Ishikawa (cell line): Measurements from ENCODE around the gene MYO1E.

Experiments
- CEBPB ChIP-seq: IDR thresholded peaks from 2 replicates; pipeline ENCODE4 v1.6.1; 2012
- CREB1 ChIP-seq: IDR thresholded peaks from 2 replicates; pipeline ENCODE4 v1.6.1; 2012; ENCODE audit warnings: low read depth
- EGR1 ChIP-seq: IDR thresholded peaks from 2 replicates; pipeline ENCODE4 v1.6.1; 2012
- EP300 ChIP-seq: IDR thresholded peaks from 2 replicates; pipeline ENCODE4 v1.6.1; 2012; ENCODE audit warnings: borderline replicate concordance
- FOXM1 ChIP-seq: IDR thresholded peaks from 2 replicates; pipeline ENCODE4 v1.6.1; 2012; ENCODE audit warnings: low read depth, borderline replicate concordance
- NFIC ChIP-seq: IDR thresholded peaks from 2 replicates; pipeline ENCODE4 v1.6.1; 2012
- RAD21 ChIP-seq: IDR thresholded peaks from 2 replicates; pipeline ENCODE4 v1.6.1; 2012; ENCODE audit warnings: low read depth
- REST ChIP-seq: IDR thresholded peaks from 2 replicates; pipeline ENCODE4 v1.6.1; 2012; ENCODE audit warnings: low read depth, mild to moderate bottlenecking
- TAF1 ChIP-seq: IDR thresholded peaks from 2 replicates; pipeline ENCODE4 v1.6.1; 2012; ENCODE audit warnings: low read depth, mild to moderate bottlenecking
- TCF12 ChIP-seq: IDR thresholded peaks from 2 replicates; pipeline ENCODE4 v1.6.1; 2012; ENCODE audit warnings: low read depth
- TEAD4 ChIP-seq: IDR thresholded peaks from 2 replicates; pipeline ENCODE4 v1.6.1; 2012
- USF1 ChIP-seq: IDR thresholded peaks from 2 replicates; pipeline ENCODE4 v1.6.1; 2012
- YY1 ChIP-seq: IDR thresholded peaks from 2 replicates; pipeline ENCODE4 v1.6.1; 2012; ENCODE audit warnings: low read depth
- ZBTB7A ChIP-seq: IDR thresholded peaks from 2 replicates; pipeline ENCODE4 v1.6.1; 2012; ENCODE audit warnings: low read depth
- TF ChIP-seq, protein P1 (sequence below): IDR thresholded peaks from 2 replicates; pipeline ENCODE4 v1.6.1; 2012

MYO1E gene

DNA sequence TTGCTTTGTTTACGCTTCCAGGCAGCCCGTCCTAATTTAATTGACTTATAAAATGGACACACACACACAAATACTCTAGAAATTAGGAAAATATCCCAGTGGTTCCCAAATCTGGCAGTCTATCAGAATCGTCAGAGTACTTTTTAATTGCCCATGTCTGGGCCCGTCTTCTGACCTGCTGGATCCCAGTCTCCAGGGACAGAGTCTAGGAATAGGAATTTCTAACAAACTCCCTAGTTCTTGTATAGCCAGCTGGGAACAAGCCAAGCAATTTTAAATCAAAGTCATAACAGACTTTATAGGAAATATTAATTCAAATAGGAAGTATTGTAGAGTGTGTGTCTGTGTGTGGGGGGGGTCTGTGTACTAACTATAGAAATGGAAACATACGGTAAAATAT, 132.6 kb downstream of the MYO1E start:
- TF ChIP-seq EP300 = no peak

DNA sequence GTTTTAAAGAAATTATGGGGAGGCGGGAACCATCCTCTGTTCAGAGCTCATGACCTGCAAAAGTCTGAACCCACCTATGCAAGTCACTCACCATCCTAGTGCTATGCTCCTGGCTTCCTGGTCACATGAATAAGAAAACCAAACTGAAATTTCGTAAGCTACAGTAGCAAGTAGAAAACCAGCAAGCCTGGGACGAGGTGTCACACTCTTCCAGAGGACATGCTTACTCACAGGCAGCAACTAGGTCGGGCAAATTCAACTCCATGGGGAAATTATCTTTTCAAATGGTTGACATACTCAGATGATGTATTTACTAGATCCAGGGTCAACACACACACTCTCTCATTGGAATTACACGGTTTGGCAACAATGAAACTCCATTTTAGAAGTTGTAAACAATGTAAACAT, 134.7 kb downstream of the MYO1E start:
- TF ChIP-seq RAD21 (no peak), TAF1 (no peak), NFIC (no peak), FOXM1 (no peak), CEBPB (no peak), TEAD4 (no peak), EP300 (no peak), USF1 (no peak), REST (no peak), YY1 (no peak), CREB1 (no peak), ZBTB7A (no peak)
- TF ChIP-seq, protein P1, sequence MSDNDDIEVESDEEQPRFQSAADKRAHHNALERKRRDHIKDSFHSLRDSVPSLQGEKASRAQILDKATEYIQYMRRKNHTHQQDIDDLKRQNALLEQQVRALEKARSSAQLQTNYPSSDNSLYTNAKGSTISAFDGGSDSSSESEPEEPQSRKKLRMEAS = no peak

GRCh38 chr15:59237119-59237855, 135.4 kb downstream of the MYO1E start:
- TF ChIP-seq NFIC = no peak
- TF ChIP-seq RAD21 = no peak
- no peak for TF ChIP-seq CREB1
- TF ChIP-seq EGR1 = no peak
- TF ChIP-seq EP300 = no peak
- TF ChIP-seq CEBPB = no peak
- no peak for TF ChIP-seq TEAD4
- TF ChIP-seq FOXM1 = no peak
- TF ChIP-seq USF1 = no peak
- no peak for TF ChIP-seq TCF12
- no peak for TF ChIP-seq YY1
- no peak for TF ChIP-seq TAF1
- TF ChIP-seq ZBTB7A = no peak
- TF ChIP-seq, protein P1 = no peak
- TF ChIP-seq REST = no peak

DNA sequence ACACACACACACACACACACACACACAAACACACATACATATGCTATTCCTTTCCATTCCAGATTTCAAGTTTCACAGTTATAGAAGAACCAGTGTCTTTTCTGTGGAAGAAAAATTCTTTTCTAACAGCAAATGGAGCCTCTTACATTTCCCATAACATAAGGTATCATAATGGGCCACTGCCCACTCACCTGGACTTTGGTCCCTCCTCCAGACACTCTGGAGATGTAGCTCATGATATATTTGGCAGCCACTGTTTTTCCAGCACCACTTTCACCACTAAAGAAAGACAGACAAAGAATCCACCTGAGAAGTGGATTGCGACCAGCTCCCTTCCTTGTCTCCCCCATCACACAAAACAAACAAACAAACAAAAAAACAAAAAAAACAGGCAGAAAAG, 136.3 kb downstream of the MYO1E start:
- TF ChIP-seq FOXM1 (no peak), NFIC (no peak)

DNA sequence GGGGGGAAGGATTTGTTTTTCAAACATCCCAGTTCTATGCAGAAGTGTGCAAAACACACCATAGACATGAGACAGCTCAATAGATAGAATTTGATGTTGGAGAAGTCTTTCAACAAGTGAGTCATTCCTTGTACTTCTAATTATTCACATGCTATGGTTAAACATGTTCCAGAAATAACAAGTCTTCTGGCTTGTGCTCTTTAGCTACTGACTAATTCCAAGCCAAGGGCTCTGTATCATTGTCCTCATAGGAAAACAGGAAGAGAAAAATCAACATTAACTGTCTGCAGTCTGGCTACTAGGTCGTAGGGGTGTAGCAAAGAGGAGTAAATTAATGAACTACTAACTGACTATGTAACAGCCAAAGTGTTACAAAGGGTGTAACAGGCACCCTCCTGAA, 140.2 kb downstream of the MYO1E start:
- TF ChIP-seq RAD21 (no peak), TCF12 (no peak), ZBTB7A (no peak), REST (no peak), TAF1 (no peak), USF1 (no peak), YY1 (no peak), FOXM1 (no peak), CREB1 (no peak), EP300 (no peak), NFIC (no peak), TEAD4 (no peak), CEBPB (no peak)
